Kidney epithelial cell (primary cell): ENCODE data around the gene SLC25A21. TPM values are rescaled to one million over a fixed set of nuclear protein-coding genes. Genes with fewer than 3 reads are reported as not detected.

Experiments used
- DNase-seq: peaks from one replicate; pipeline ENCODE4 v3.0.0-alpha.2; 2010; ENCODE audit warnings: low read depth
- H3K27me3 ChIP-seq: 2 replicates; pipeline ENCODE4 v1.6.0; 2011; ENCODE audit warnings: low read length; ENCODE audit not compliant: control insufficient read depth, insufficient read depth
- H3K36me3 ChIP-seq: 2 replicates; pipeline ENCODE4 v1.5.1; 2011; ENCODE audit warnings: low read length; ENCODE audit not compliant: control insufficient read depth, insufficient read depth
- H3K4me3 ChIP-seq: 2 replicates; pipeline ENCODE4 v1.5.1; 2011; ENCODE audit warnings: low read depth, mild to moderate bottlenecking, control low read depth, low read length
- total RNA-seq: library from RNA; depleted of rRNA; stranded (reverse); fragments of >200 nt; gene quantifications from 2 replicates; pipeline ENCODE4 v1.2.3, GENCODE V29; 2015
- TF ChIP-seq, protein P1 (sequence below): IDR thresholded peaks from 2 replicates; pipeline ENCODE4 v1.5.1; 2011; ENCODE audit warnings: mild to moderate bottlenecking, moderate library complexity, low read length, control low read depth, inconsistent platforms; ENCODE audit not compliant: insufficient read depth, poor library complexity, severe bottlenecking

SLC25A21 gene
- total RNA-seq, 1 donor from 2014 or later: 2.1 TPM

DNA sequence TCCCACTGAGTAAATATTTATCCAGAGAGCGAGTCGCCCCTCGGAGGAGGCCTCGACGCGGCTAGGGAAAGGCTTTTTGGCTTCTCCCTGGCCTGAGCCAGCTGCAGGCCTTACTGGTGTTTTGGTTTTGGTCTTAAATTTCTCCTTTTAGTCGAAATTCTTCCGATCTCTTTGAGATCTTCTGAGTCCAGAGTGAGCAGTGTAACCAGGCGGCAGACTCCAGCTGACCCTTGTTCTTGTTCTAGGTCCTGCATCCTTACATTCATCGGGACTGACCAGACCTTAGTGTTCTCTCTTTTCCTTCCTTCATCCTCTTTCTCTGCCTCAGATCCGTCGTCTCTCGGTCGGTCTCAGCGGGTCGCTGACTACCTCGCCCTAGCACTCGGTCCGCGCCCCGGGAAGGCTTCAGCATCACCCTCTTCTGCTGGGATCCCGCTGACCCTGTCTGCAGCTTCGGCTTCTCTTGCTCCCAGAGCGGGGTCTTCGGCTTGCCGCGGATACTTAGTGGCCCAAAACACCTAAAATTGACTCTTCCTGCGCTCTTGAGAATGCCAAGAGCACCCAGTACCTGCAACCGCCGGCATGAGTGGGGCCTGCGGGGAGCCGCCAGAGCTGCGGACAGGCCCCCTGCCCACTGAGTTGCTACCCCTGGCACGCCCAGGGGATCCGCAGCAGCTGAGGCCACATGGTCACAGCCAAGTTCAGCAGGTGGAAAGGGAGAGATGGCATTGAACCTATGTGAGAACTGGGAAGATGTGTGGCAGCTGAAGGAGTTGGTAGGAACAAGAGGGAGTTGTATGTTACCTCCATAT is 513.2 kb downstream of the SLC25A21 start:
- Histone ChIP-seq H3K36me3 (no peaks in the 10 kb centered on the region), H3K4me3 (no peak overlapping the region), H3K27me3 (peaks cover 99% of the 10 kb centered on the region)
- no peak for DNase-seq
- TF ChIP-seq, protein P1, sequence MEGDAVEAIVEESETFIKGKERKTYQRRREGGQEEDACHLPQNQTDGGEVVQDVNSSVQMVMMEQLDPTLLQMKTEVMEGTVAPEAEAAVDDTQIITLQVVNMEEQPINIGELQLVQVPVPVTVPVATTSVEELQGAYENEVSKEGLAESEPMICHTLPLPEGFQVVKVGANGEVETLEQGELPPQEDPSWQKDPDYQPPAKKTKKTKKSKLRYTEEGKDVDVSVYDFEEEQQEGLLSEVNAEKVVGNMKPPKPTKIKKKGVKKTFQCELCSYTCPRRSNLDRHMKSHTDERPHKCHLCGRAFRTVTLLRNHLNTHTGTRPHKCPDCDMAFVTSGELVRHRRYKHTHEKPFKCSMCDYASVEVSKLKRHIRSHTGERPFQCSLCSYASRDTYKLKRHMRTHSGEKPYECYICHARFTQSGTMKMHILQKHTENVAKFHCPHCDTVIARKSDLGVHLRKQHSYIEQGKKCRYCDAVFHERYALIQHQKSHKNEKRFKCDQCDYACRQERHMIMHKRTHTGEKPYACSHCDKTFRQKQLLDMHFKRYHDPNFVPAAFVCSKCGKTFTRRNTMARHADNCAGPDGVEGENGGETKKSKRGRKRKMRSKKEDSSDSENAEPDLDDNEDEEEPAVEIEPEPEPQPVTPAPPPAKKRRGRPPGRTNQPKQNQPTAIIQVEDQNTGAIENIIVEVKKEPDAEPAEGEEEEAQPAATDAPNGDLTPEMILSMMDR: no peak

DNA sequence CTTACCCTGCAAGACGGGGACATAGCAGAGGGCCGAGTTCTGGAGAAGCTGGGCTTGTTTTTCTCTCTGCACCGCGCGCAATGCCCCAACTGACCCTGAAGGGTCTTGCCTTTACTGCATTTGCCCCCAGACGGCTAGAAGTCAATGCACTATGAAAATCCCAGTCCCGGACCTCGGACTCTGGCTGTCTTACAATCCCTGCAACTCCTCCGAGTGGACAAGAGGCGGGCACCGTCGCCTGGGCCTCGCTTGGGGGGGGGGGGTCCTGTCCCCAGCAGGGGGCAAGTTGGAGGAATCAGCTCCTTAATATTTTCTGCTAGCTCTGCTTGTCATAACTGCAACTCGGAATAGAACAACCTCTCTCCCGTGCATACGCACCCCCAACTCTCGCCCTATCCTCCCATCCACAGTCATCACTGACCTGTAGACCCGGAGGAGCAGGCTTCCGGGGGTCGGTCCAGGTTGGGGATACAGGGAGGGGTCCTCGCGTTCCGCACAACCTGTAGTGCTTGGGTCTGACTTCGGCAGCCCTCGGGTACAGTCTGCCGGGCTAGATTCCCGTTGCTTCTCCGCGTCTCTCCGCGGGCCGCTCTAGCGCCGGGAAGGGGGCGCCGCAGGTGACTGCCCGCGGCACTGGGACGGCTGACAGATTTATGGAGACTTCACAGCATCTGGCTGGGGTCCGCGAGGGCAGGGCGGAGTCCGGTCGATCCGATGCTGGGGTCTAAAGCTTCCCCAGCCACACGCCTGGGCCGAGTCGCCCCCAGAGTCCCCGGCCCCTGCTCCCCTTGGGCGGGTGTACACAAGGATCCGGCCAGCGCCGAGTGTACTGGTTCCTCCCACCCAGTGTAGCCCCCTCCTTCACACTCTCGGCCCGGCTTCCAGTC is 514.0 kb downstream of the SLC25A21 start:
- Histone ChIP-seq H3K36me3 (no peaks in the 10 kb centered on the region), H3K27me3 (peaks cover 97% of the 10 kb centered on the region), H3K4me3 (no peak overlapping the region)
- TF ChIP-seq, protein P1: no peak
- DNase-seq: no peak

DNA sequence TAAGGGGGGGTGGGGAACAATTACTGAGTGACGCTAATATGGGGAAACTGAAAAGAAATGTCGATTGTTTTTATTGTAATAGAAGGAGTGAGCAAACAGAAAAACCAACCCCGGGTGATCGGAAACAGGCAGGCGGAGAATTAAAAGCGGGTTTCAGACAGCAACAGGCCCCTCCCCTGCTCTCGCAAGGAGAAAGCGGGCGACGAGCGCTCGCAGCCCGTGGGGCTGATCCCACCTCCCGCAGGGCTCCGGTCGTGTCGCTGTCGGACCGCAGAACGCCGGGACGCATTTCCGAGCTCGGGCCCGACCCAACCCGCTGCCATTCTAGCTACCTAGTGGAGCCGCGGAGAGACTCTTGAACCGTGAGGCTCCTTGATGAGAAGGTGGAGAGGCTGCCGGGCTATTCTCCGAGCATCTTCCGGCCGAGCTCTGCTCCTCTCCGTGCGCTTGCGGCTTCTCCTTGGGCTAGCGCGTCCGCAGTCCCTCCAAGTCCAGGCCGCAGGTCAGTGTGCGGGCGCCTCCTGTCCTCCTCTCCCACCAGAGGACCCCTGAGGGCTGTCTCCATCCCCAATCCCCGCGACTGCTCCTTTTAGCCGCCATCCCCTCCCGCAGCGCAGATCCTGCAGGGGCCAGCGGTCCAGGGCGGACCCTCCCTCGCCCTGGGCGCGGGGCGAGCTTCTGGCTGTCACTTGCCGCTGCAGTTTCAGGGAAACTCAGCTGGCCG is 514.8 kb downstream of the SLC25A21 start:
- peaks cover 95% of the 10 kb centered on the region for H3K27me3 ChIP-seq
- H3K36me3 ChIP-seq: no peaks in the 10 kb centered on the region
- no peak overlapping the region for H3K4me3 ChIP-seq
- no peak for DNase-seq
- TF ChIP-seq, protein P1: no peak

DNA sequence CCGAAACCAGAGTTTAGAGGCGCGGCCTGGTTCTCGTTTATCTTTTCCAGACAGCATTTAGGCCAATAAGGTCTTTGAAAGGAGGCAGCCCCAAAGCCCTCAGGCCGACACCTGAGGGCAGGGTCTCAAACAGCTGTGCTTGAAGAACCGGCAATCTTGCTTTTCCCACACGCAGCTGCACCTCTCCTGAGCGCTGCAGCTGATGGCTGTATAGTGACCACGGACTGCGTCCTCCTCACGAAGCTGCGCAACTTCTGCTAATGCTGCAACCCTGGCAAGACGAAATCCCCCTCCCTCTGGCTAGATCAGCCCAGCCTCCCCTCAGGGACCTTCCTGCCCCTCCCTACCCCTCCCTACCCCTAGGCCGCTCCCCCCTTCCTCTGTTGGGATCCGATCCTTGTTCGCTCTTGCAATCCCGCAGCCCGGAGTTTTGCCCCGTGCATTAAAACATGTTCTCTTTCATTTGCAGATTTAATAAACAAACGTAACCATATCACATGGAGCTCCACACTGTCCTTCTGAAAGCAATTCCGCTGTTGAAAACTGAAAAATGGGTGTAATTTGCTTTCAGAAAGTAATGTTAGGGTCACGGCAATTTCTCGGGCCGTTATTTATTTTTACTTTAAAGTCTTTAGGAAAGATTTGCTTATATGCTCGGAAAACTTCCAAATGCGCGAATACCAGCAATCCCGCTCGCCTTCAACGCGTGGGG is 515.6 kb downstream of the SLC25A21 start:
- no peak for DNase-seq
- H3K4me3 ChIP-seq: no peak overlapping the region
- no peaks in the 10 kb centered on the region for H3K36me3 ChIP-seq
- TF ChIP-seq, protein P1: no peak
- H3K27me3 ChIP-seq: peaks cover 89% of the 10 kb centered on the region

DNA sequence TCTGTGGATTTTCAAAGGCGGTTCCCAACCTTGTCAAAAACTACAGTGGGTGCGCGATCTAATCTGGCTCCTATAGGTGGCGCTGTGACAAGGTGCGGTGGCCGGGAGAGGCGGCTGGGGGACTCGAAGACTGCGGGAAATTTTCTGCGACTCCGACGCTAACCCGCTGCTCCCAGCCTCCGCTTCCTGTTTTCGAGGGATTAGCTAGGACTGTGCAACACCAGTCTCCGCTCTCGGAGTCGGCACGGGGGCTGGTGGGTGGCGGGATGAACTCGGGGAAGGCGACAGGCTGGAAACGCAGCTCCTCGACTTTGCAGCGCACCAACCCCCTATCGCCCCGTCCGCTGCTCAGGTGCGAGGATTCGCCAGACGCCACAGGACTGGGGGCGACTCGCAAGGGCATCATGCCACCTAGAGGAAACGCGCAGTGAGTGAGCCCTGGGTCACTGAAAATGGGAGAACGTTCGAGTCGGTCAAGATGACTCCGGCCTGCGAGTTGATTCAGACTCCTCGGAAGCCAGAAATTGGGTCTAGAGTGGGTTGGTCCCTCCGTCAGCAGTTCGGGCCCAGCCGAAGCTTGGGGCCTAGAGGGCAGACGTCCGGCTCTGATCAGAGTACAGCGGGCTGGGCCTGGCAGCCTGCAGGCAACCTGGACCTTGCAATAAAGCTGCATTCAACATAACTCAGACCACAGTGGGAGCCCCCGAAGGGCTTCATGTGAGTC is 516.3 kb downstream of the SLC25A21 start:
- no peak overlapping the region for H3K4me3 ChIP-seq
- peaks cover 82% of the 10 kb centered on the region for H3K27me3 ChIP-seq
- H3K36me3 ChIP-seq: no peaks in the 10 kb centered on the region
- no peak for DNase-seq
- TF ChIP-seq, protein P1: peak; percentile 42
